IMR-90 (cell line): ENCODE measurements around the gene ZFHX3.

Experiments used
- MAFK ChIP-seq: IDR thresholded peaks from 2 replicates; pipeline ENCODE4 v1.6.1; 2012; ENCODE audit warnings: low read depth, low read length, improper control_type of control experiment
- POLR2A ChIP-seq: IDR thresholded peaks from 2 replicates; pipeline ENCODE4 v1.6.1; 2012; ENCODE audit warnings: mild to moderate bottlenecking, low read depth, low read length
- RCOR1 ChIP-seq: IDR thresholded peaks from 2 replicates; pipeline ENCODE4 v1.6.1; 2012; ENCODE audit warnings: mild to moderate bottlenecking, low read length, improper control_type of control experiment; ENCODE audit not compliant: insufficient replicate concordance
- RFX5 ChIP-seq: IDR thresholded peaks from 2 replicates; pipeline ENCODE4 v1.8.0; 2012; ENCODE audit warnings: low read depth, mild to moderate bottlenecking, low read length, moderate library complexity
- SMC3 ChIP-seq: fragments of 150-350 bp; IDR thresholded peaks from 2 replicates; pipeline ENCODE4 v1.6.1; 2016; ENCODE audit warnings: low read depth, mild to moderate bottlenecking, antibody characterized with exemption, low read length, moderate library complexity
- USF2 ChIP-seq: fragments of 150-350 bp; IDR thresholded peaks from 2 replicates; pipeline ENCODE4 v1.6.1; 2017; ENCODE audit warnings: mild to moderate bottlenecking, antibody characterized with exemption, low read length, low read depth
- TF ChIP-seq, protein P1 (sequence below): conservative IDR thresholded peaks from 2 replicates; pipeline ENCODE4 v1.5.1; 2012; ENCODE audit warnings: mild to moderate bottlenecking, low read depth, low read length, improper control_type of control experiment

- TF ChIP-seq, protein P1, sequence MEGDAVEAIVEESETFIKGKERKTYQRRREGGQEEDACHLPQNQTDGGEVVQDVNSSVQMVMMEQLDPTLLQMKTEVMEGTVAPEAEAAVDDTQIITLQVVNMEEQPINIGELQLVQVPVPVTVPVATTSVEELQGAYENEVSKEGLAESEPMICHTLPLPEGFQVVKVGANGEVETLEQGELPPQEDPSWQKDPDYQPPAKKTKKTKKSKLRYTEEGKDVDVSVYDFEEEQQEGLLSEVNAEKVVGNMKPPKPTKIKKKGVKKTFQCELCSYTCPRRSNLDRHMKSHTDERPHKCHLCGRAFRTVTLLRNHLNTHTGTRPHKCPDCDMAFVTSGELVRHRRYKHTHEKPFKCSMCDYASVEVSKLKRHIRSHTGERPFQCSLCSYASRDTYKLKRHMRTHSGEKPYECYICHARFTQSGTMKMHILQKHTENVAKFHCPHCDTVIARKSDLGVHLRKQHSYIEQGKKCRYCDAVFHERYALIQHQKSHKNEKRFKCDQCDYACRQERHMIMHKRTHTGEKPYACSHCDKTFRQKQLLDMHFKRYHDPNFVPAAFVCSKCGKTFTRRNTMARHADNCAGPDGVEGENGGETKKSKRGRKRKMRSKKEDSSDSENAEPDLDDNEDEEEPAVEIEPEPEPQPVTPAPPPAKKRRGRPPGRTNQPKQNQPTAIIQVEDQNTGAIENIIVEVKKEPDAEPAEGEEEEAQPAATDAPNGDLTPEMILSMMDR = no peak
- TF ChIP-seq MAFK (no peak), SMC3 (no peak), RFX5 (no peak), USF2 (no peak), POLR2A (no peak), RCOR1 (no peak)
Observed at GRCh38 chr16:72845322-72846020, 202.5 kb downstream of the ZFHX3 start.
